K562 (cell line): ENCODE measurements around the gene TMEM205. TPM values are rescaled to one million over a fixed set of nuclear protein-coding genes. Genes with fewer than 3 reads are reported as not detected.

ENCODE experiments used
- CHCHD3 ChIP-seq: fragments of 250-450 bp; sonication (Bioruptor Pico); IDR thresholded peaks from 2 replicates; pipeline ENCODE4 v2.1.2; 2022; ENCODE audit warnings: mild to moderate bottlenecking
- CREM ChIP-seq: IDR thresholded peaks from 2 replicates; pipeline ENCODE4 v1.6.1; 2014; ENCODE audit warnings: antibody characterized with exemption, low read depth
- IFI16 ChIP-seq: fragments of 250-450 bp; sonication (Bioruptor Pico); IDR thresholded peaks from 2 replicates; pipeline ENCODE4 v2.1.2; 2022; ENCODE audit warnings: mild to moderate bottlenecking, inconsistent platforms
- KDM1A ChIP-seq, 2 experiments: fragments of 450-650 bp; IDR thresholded peaks; 2 replicates each; pipeline ENCODE4 v1.6.1; 2016; ENCODE audit warnings: mild to moderate bottlenecking in 2 of 2
- NFE2 ChIP-seq: IDR thresholded peaks from 2 replicates; pipeline ENCODE4 v1.6.1; 2014; ENCODE audit warnings: antibody characterized with exemption, low read depth
- NFIX ChIP-seq: fragments of 250-450 bp; sonication (Bioruptor Pico); IDR thresholded peaks from 2 replicates; pipeline ENCODE4 v1.4.0; 2020; ENCODE audit warnings: low read depth, mild to moderate bottlenecking, moderate library complexity
- NR3C1 ChIP-seq: sonication (generic); formaldehyde crosslinking; IDR thresholded peaks from 2 replicates; pipeline ENCODE4 v1.8.1; 2022; ENCODE audit warnings: missing genetic modification reagents
- RBM34 ChIP-seq: fragments of 200-400 bp; formaldehyde crosslinking; IDR thresholded peaks from 2 replicates; pipeline ENCODE4 v1.6.1; 2018; ENCODE audit warnings: low read length, borderline replicate concordance; ENCODE audit not compliant: insufficient read depth
- XRCC4 ChIP-seq: IDR thresholded peaks from one replicate; pipeline ENCODE4 v1.6.1; 2011; ENCODE audit not compliant: insufficient read depth, insufficient read length; ENCODE audit errors: extremely low read depth
- ZBTB17 ChIP-seq: fragments of 450-650 bp; formaldehyde crosslinking; IDR thresholded peaks from 2 replicates; pipeline ENCODE4 v1.4.0; 2020; ENCODE audit warnings: mild to moderate bottlenecking
- ZFX ChIP-seq: sonication (generic); formaldehyde crosslinking; IDR thresholded peaks from 2 replicates; pipeline ENCODE4 v1.8.0; 2022; ENCODE audit warnings: mild to moderate bottlenecking, missing genetic modification reagents, moderate library complexity
- ZNF143 ChIP-seq: sonication (generic); formaldehyde crosslinking; IDR thresholded peaks from 2 replicates; pipeline ENCODE4 v1.9.0; 2022; ENCODE audit warnings: mild to moderate bottlenecking, missing genetic modification reagents
- ZNF253 ChIP-seq: fragments of 250-450 bp; sonication (Bioruptor Pico); conservative IDR thresholded peaks from 2 replicates; pipeline ENCODE4 v1.6.1; 2021; ENCODE audit warnings: mild to moderate bottlenecking
- ZNF347 ChIP-seq: fragments of 450-650 bp; formaldehyde crosslinking; IDR thresholded peaks from 2 replicates; pipeline ENCODE4 v1.4.0; 2020; ENCODE audit warnings: low read depth, mild to moderate bottlenecking, moderate library complexity
- polyA plus RNA-seq, 8 experiments: library from polyadenylated mRNA; depleted of rRNA in 4 of 8; stranded (reverse) in 5 of 8; unstranded in 3 of 8; fragments of >200 nt; fragmentation: Nextera tagmentation in 2 of 8; fragmentation: Illumina TruSeq in 1 of 8; extraction: Ambion mirVana in 2 of 8; extraction: Trizol in 1 of 8; gene quantifications; 2 replicates each; pipeline versions ENCODE4 v1.2.1 to v1.2.3, GENCODE V29; 2011 to 2014; ENCODE audit warnings: inconsistent platforms in 1 of 8, missing spikeins in 1 of 8
- total RNA-seq, 7 experiments: library from RNA; depleted of rRNA in 6 of 7; stranded (reverse); fragments of >200 nt in 6 of 7; fragmentation: Illumina TruSeq in 2 of 7; extraction: Trizol in 2 of 7; gene quantifications; 2 replicates each; pipeline versions ENCODE4 v1.2.1 to v1.2.3, GENCODE V29; 2011 to 2021; ENCODE audit warnings: low replicate concordance in 1 of 7
- TF ChIP-seq, protein P1 (sequence below), 2 experiments: fragments of 450-650 bp in 1 of 2; sonication (generic) in 1 of 2; formaldehyde crosslinking in 1 of 2; IDR thresholded peaks; 2 replicates each; pipeline versions ENCODE4 v1.7.1 to v1.9.0; 2016 to 2022; ENCODE audit warnings: inconsistent platforms in 1 of 2, mild to moderate bottlenecking in 1 of 2, missing genetic modification reagents in 1 of 2
- TF ChIP-seq, protein P2 (sequence below): fragments of 250-450 bp; sonication (Bioruptor Pico); IDR thresholded peaks from 2 replicates; pipeline ENCODE4 v1.8.0; 2021; ENCODE audit warnings: moderate library complexity, mild to moderate bottlenecking, inconsistent platforms
- TF ChIP-seq, protein P3 (sequence below): fragments of 250-450 bp; sonication (Bioruptor Pico); IDR thresholded peaks from 2 replicates; pipeline ENCODE4 v1.9.0; 2021; ENCODE audit warnings: mild to moderate bottlenecking

The TMEM205 gene
- total and polyA plus RNA-seq, 9 of the 15 experiments (the other 6 are each of a cell fraction or from before 2014, with no cell fraction given), result 21.3 to 81.5 (median 44.1) TPM

DNA sequence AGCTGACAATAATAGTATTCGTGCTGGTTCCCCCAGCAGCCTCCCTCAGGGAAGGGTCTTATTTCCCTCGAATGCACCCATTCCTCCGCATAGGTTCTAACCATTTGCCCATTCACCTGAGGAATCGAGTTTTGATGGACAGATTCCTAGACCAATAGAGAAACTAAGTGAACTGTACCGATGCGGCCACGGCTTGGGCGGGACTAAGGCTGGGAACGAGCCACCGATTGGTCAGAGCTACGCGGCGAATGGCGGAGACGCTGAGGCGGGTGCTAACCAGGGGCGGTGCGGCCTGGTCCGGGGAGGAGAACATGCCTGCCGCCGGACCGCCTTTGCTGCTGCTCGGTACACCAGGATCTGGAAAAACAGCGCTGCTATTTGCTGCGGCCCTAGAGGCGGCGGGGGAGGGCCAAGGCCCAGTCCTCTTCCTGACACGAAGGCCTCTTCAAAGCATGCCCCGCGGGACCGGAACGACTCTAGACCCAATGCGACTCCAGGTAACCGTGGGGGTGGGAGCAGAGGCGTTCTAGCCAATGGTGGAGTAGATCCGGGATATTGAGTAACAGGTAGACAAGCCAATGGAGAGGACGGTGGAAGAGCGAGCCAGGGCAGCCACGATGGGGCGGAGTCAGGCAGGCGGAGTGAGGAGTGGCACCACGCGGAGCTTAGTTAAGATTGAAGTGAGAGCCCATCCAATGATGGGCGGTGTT, 28.5 kb upstream of the TMEM205 start, which contains the start of gene SWSAP1 (continued):
- TF ChIP-seq, protein P1, sequence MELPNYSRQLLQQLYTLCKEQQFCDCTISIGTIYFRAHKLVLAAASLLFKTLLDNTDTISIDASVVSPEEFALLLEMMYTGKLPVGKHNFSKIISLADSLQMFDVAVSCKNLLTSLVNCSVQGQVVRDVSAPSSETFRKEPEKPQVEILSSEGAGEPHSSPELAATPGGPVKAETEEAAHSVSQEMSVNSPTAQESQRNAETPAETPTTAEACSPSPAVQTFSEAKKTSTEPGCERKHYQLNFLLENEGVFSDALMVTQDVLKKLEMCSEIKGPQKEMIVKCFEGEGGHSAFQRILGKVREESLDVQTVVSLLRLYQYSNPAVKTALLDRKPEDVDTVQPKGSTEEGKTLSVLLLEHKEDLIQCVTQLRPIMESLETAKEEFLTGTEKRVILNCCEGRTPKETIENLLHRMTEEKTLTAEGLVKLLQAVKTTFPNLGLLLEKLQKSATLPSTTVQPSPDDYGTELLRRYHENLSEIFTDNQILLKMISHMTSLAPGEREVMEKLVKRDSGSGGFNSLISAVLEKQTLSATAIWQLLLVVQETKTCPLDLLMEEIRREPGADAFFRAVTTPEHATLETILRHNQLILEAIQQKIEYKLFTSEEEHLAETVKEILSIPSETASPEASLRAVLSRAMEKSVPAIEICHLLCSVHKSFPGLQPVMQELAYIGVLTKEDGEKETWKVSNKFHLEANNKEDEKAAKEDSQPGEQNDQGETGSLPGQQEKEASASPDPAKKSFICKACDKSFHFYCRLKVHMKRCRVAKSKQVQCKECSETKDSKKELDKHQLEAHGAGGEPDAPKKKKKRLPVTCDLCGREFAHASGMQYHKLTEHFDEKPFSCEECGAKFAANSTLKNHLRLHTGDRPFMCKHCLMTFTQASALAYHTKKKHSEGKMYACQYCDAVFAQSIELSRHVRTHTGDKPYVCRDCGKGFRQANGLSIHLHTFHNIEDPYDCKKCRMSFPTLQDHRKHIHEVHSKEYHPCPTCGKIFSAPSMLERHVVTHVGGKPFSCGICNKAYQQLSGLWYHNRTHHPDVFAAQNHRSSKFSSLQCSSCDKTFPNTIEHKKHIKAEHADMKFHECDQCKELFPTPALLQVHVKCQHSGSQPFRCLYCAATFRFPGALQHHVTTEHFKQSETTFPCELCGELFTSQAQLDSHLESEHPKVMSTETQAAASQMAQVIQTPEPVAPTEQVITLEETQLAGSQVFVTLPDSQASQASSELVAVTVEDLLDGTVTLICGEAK (IDR thresholded peaks at IDR 0.05), result peak; percentile 76
- TF ChIP-seq, protein P1 (CRISPR knock-in tag; IDR thresholded peaks at IDR 0.05), result no peak
- TF ChIP-seq, protein P2, sequence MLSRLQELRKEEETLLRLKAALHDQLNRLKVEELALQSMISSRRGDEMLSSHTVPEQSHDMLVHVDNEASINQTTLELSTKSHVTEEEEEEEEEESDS (CRISPR knock-in tag), result no peak
- no peak for TF ChIP-seq ZNF347 (CRISPR knock-in tag)
- TF ChIP-seq ZBTB17 (CRISPR knock-in tag), result 0 out of 2 replicates have a peak, but pooled peaks have one; percentile 44
- no peak for TF ChIP-seq ZNF253
- TF ChIP-seq KDM1A (IDR thresholded peaks at IDR 0.05), result no peak
- no peak for TF ChIP-seq NR3C1 (CRISPR knock-in tag)
- no peak for TF ChIP-seq XRCC4
- no peak for TF ChIP-seq RBM34
- TF ChIP-seq, protein P3, sequence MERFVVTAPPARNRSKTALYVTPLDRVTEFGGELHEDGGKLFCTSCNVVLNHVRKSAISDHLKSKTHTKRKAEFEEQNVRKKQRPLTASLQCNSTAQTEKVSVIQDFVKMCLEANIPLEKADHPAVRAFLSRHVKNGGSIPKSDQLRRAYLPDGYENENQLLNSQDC (CRISPR knock-in tag), result no peak
- peak; percentile 100 for TF ChIP-seq ZFX
- no peak for TF ChIP-seq IFI16 (CRISPR knock-in tag)
- TF ChIP-seq NFIX (CRISPR knock-in tag), result no peak
- no peak for TF ChIP-seq NFE2
- TF ChIP-seq CHCHD3, result no peak
- no peak for TF ChIP-seq ZNF143 (CRISPR knock-in tag)
- TF ChIP-seq CREM, result peak; percentile 71
